ENCODE data around the gene EMP2. TPM values are rescaled to one million over a fixed set of nuclear protein-coding genes. Genes with fewer than 3 reads are reported as not detected.

The EMP2 gene
- polyA plus RNA-seq, 2 of the 4 experiments (the other 2 are of a cell fraction) = 14.2 to 21.4 TPM

GRCh38 chr16:10511829-10512228 is 68.6 kb downstream of the EMP2 start:
- no peak for ATAC-seq
- H3K4me2 ChIP-seq = no peak overlapping the region
- POLR2A ChIA-PET = no interaction called here
- CTCF ChIA-PET = interaction anchor here (0.6 to 10.3 kb wide), 7 partner anchors 11 to 255 kb away, joined by 3 to 198 read pairs (median 5); no protein-coding TSS in a partner anchor
- no peaks in the 10 kb centered on the region for H3K4me1 ChIP-seq
- no peak overlapping the region for H3K27ac ChIP-seq
- WGBS (ENCODE audit: missing lambda C conversion rate) = 62% methylated on average over 1 of the region's 1 CpG
- no peak for FAIRE-seq
- no peak for TF ChIP-seq SMC3 (IDR thresholded peaks at IDR 0.05)
- TF ChIP-seq HMGXB4 (CRISPR knock-in tag; IDR thresholded peaks at IDR 0.05; ENCODE audit: borderline replicate concordance) = no peak
- no peak for TF ChIP-seq NFE2L2 (conservative IDR thresholded peaks at IDR 0.05; ENCODE audit: low read length)
- TF ChIP-seq FOSL2 (IDR thresholded peaks at IDR 0.05) = no peak
- no peak for TF ChIP-seq FOSL2 (CRISPR knock-in tag; IDR thresholded peaks at IDR 0.05)
- no peak for TF ChIP-seq CTCF (IDR thresholded peaks at IDR 0.05)
- no peak overlapping the region for H3K4me3 ChIP-seq
- no peaks in the 10 kb centered on the region for H3K9me3 ChIP-seq
- no peak for DNase-seq (ENCODE audit: low read depth in 1 of 2, low spot score in 1 of 2)

- WGBS (ENCODE audit: missing lambda C conversion rate) = 34% methylated on average over 2 of the region's 2 CpGs
- FAIRE-seq = no peak
- Histone ChIP-seq H3K4me1 (no peaks in the 10 kb centered on the region), H3K4me3 (no peak overlapping the region), H3K27ac (no peak overlapping the region), H3K4me2 (no peak overlapping the region), H3K9me3 (no peaks in the 10 kb centered on the region)
- DNase-seq (ENCODE audit: low read depth in 1 of 2, low spot score in 1 of 2) = no peak
- ATAC-seq = no peak
- TF ChIP-seq REST (IDR thresholded peaks at IDR 0.05) = no peak
- TF ChIP-seq NPAS2 (CRISPR knock-in tag; IDR thresholded peaks at IDR 0.05; ENCODE audit: borderline replicate concordance) = no peak
- no peak for TF ChIP-seq FOSB (CRISPR knock-in tag; IDR thresholded peaks at IDR 0.05)
- no peak for TF ChIP-seq ESRRA (IDR thresholded peaks at IDR 0.05; ENCODE audit: borderline replicate concordance, low read length)
- no peak for TF ChIP-seq FOSL2 (IDR thresholded peaks at IDR 0.05)
- TF ChIP-seq FOSL2 (CRISPR knock-in tag; IDR thresholded peaks at IDR 0.05) = no peak
- TF ChIP-seq CHD4 (IDR thresholded peaks at IDR 0.05; ENCODE audit: borderline replicate concordance) = no peak
- TF ChIP-seq POLR2AphosphoS2 (conservative IDR thresholded peaks at IDR 0.05; ENCODE audit: low read length) = no peak
- no peak for TF ChIP-seq HOXA7 (CRISPR knock-in tag; IDR thresholded peaks at IDR 0.05)
- TF ChIP-seq BHLHE40 (IDR thresholded peaks at IDR 0.05; ENCODE audit: low read depth, low read length) = no peak
- TF ChIP-seq MAX (IDR thresholded peaks at IDR 0.05) = no peak
- ChIA-PET CTCF (interaction anchor here (0.6 to 10.3 kb wide), 23 partner anchors 8 to 1371 kb away, joined by 3 to 198 read pairs (median 5); partner anchors contain the start of gene TEKT5), POLR2A (no interaction called here)
Measured at GRCh38 chr16:10510279-10510678, 70.1 kb downstream of the EMP2 start.

Data from A549 (cell line).